GM21381 (cell line): Measurements from ENCODE around the gene ATP9B.
"Not testable (repeated sequence)": the region's sequence is repeated elsewhere in the genome, so short reads cannot be mapped to it uniquely, and the experiment has no call there.

Experiments used
- ATAC-seq: cut with Tn5 transposase; IDR thresholded peaks from one replicate; pipeline ENCODE4 v1.9.1; 2021; ENCODE audit warnings: mild to moderate bottlenecking, moderate library complexity; ENCODE audit not compliant: unreplicated experiment

Gene ATP9B

GRCh38 chr18:79275461-79275860, 206.3 kb downstream of the ATP9B start:
- ATAC-seq = no peak

DNA sequence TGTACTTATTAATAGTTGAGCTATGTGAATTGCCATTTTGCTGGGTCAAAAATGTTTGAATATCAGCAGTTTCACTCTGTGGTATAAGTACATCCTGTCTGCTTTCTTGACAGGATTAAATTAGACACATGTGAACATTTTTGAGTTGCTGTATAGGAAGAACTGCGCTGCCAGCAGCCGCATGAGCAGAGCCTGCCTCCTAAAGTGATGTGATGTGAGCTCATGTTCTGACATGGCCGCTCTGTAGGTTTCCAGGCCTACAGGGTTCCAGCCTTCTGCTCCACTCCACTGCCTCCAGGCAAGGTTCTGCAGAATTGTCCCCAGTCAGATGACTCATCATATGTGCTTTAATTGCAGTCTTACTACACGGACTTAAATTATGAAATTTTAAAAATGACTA, 206.8 kb downstream of the ATP9B start:
- ATAC-seq = peak; percentile 72

- ATAC-seq = no peak
Measured at GRCh38 chr18:79278896-79279295, 209.7 kb downstream of the ATP9B start.

DNA sequence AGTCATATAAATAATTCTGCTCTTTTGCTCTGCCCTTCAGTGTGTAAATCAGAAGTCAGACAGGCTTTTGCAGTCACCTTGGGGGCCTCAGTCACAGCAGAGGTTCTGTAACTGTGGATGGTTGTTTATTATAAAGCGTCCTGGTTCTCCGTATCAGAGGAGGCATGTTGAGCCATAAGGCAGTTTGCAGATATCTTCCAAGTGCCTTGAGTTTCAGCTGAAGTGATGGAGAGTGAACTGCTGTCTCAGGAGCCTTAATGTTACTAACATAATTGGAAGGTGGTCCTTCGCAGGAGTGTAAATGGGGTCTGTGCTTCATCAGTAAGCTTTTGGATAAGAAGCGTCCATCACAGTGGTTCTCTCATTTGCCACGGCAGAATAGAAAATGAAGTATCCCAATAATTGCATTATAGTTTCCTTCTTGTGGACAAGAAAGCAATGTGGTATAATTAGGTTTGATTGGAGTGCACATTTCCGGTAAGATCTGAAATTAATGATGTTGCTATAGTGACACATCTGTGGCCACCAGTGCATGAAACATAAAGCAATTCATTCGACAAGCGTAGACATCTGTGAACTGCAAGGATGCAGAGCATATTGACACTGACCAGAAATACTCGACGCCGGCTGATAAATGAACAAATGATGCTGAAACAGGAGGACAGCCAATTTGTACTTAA, 214.1 kb downstream of the ATP9B start:
- no peak for ATAC-seq

- ATAC-seq = no peak
Measured at GRCh38 chr18:79283929-79284328, 214.7 kb downstream of the ATP9B start.

GRCh38 chr18:79285191-79285590, 216.0 kb downstream of the ATP9B start:
- not testable (repeated sequence) for ATAC-seq

- not testable (repeated sequence) for ATAC-seq
Measured at GRCh38 chr18:79290409-79290808, 221.2 kb downstream of the ATP9B start.

- no peak for ATAC-seq
Measured at GRCh38 chr18:79290876-79291275, 221.7 kb downstream of the ATP9B start.

- no peak for ATAC-seq
Measured at GRCh38 chr18:79294235-79294634, 225.0 kb downstream of the ATP9B start.

DNA sequence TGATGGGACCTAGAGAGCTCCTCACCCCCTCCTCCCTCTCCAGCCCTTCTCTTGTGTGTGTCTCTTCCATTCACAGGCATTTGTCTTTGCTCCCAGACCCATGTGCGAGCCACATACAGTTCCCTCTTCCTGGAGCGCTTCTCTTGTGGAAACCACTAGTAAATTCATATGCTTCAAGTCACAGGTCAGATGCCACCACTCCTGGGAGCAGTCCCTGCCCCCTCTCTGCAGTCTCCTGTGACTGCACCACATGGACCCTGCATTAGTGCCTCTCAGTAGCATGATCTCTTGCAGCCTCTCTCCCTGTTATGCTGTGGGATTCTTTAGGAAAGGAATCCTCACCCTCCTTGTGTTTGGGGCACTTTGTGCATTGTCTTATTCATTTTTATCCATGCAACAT, 230.1 kb downstream of the ATP9B start:
- ATAC-seq = no peak

DNA sequence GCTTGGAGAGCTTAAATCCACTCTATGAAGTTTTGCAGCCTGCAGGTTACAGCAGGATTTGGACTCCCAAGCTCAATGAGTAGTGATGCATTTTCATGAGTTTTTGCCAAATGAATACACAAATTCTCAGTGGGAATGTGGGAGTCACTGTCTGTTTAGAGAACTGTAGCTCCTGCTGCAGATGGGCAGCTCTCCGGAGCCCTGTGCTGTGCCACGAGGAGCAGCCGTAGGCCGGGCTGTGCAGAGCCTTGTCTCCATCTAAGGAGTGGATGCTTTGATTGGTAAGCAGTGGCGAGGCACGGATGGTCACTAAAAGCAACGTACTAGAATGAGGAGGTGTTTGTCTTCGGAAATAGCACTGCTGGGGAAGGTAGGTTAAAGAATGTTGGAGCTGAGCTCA, 230.5 kb downstream of the ATP9B start:
- ATAC-seq = no peak

DNA sequence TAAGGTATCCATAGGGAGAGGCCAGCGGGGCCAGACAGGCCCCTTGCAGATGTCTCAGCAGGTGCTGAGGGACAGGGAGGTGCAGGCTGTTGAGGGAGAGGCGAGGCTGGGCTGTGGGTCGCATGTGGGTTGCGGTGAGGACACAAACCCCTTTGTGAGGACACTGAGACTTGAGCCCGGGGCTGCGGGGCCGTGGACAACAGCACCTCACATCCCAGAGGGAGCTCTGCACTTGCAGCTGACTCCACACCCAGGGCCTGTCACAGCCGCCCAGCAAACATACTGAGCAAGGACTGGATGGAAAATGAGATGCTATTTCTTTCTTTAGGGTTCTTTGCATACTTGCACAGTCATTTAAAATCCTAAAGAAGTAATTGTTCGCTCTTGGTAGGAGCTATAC, 231.2 kb downstream of the ATP9B start:
- ATAC-seq = no peak

- ATAC-seq = no peak
Measured at GRCh38 chr18:79302120-79302519, 232.9 kb downstream of the ATP9B start.

DNA sequence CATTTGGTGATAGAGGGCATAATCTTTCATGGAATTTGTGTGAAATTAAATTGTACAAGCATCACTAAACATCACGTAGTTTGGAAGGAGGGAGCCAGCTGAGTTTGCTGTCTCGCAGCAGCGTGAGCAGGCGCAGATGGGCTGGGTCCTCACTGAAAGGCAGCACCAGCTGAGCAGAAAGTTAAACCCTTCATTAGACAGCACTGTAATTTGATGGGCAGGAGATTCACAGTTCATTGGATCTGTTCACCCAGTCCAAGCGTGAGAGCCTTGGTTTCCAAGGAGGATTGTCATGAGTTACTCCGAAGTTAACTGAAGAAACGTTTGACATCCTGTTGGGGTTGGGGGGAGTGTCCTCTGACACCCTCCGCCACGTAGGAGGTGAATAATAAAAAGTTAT, 236.7 kb downstream of the ATP9B start:
- ATAC-seq = no peak

DNA sequence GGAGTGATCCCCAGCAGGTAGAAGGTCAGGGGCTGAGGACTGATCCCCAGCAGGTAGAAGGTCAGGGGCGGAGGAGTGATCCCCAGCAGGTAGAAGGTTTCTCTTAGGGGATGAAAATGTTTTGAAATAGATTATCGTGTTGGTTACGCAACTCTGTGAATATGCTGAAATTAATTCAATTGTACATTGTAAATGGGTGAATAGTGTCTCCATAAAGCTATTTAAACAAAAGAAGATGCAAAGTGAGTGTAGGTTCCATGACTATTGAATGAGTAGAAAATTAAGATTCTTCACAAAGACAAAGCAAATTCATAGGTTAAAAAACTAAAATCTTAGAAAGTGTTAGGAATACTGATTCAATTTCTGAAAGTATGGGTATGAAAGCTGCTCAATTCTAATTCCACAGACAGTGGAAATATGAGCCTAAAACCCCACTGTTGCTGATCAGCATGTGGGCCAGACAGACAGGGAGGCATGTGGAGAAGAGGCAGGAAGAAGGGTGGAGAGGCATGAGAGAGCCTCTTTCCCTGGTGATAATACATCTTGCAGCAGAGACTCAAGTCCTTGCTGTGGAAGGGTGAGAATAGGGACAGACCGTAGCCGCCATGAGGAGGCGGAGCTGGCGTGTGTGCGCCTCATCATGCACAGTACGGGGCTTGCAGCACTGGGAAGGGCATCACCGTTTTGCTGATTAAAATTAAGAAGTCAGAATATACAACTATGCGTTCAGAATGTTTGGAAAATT, 240.6 kb downstream of the ATP9B start:
- ATAC-seq = no peak

DNA sequence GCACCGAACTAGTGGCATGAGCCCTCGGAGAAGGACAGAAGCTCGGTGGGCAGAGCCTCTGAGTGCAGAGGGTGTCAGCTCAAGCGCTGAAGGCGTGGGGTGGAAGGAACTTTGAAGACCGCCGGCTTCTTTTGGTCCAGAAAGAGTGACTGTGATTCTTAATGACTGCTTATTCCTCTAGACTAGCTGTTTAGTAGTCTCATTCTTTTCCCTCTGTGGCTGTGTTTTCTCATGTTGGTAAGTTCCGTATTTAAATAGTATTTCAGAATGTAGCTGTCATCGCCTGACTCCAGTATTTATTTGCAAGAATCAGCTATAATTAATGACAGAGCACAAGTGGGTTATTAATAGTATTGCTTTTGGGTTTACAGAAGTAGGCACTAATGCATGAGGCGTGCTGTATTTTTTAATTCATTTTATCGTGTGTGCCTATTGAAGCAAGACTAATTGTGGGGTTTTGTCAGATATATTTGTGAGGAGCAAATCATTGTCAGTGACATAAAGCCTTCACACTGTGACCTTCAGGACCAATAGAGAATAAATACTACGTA, 245.7 kb downstream of the ATP9B start:
- ATAC-seq = no peak

GRCh38 chr18:79315596-79315995, 246.4 kb downstream of the ATP9B start:
- ATAC-seq = no peak

DNA sequence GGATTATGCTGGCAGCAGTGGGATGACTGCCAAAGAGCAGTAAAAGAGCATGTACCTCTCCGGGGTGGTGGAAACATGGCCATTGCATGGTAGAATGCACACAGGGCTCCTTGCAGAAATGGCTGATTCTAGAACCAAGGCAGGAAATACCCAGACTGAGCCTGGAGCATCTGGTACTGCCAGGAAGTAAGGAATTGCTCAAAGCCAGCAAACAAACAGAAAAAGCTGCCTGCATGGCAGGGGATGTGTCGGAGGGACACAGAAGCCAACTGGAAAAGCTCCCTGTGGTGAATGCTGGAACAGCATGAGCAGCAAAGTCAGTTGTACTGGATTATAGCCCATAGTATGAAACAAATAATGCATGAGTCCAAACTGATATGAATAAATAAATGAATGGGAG, 248.5 kb downstream of the ATP9B start:
- ATAC-seq = no peak

- no peak for ATAC-seq
Measured at GRCh38 chr18:79318142-79318673, 249.0 kb downstream of the ATP9B start.

GRCh38 chr18:79320216-79320850, 251.1 kb downstream of the ATP9B start:
- no peak for ATAC-seq

GRCh38 chr18:79321625-79322405, 252.6 kb downstream of the ATP9B start:
- no peak for ATAC-seq
